HEK293 (cell line): ENCODE data around the gene ANAPC16.

Source experiments
- BCL11A ChIP-seq: fragments of 450-650 bp; formaldehyde crosslinking; IDR thresholded peaks from 2 replicates; pipeline ENCODE4 v1.5.1; 2016; ENCODE audit warnings: low read depth, missing biosample characterization, missing genetic modification characterization
- EGR2 ChIP-seq: fragments of 450-650 bp; formaldehyde crosslinking; IDR thresholded peaks from 2 replicates; pipeline ENCODE4 v1.5.1; 2016; ENCODE audit warnings: low read depth, missing biosample characterization, missing genetic modification characterization
- GFI1B ChIP-seq: fragments of 450-650 bp; formaldehyde crosslinking; IDR thresholded peaks from 2 replicates; pipeline ENCODE4 v1.5.1; 2016; ENCODE audit warnings: missing biosample characterization, missing genetic modification characterization
- GLI2 ChIP-seq: fragments of 450-650 bp; formaldehyde crosslinking; IDR thresholded peaks from 2 replicates; pipeline ENCODE4; 2017; ENCODE audit warnings: missing biosample characterization, missing genetic modification characterization, low read depth, borderline replicate concordance
- GLIS1 ChIP-seq: fragments of 450-650 bp; formaldehyde crosslinking; IDR thresholded peaks from 2 replicates; pipeline ENCODE4 v1.5.1; 2016; ENCODE audit warnings: missing biosample characterization, missing genetic modification characterization
- MEIS1 ChIP-seq: sonication (generic); formaldehyde crosslinking; IDR thresholded peaks from 2 replicates; pipeline ENCODE4 v1.8.1; 2022; ENCODE audit warnings: missing genetic modification reagents, mild to moderate bottlenecking, borderline replicate concordance
- OVOL3 ChIP-seq: fragments of 450-650 bp; formaldehyde crosslinking; IDR thresholded peaks from 2 replicates; pipeline ENCODE4 v1.5.1; 2016; ENCODE audit warnings: missing biosample characterization, missing genetic modification characterization
- PRDM10 ChIP-seq: fragments of 450-650 bp; formaldehyde crosslinking; IDR thresholded peaks from 2 replicates; pipeline ENCODE4 v1.5.1; 2016; ENCODE audit warnings: missing biosample characterization, missing genetic modification characterization
- YY1 ChIP-seq: fragments of 450-650 bp; formaldehyde crosslinking; IDR thresholded peaks from 2 replicates; pipeline ENCODE4 v1.5.1; 2018; ENCODE audit warnings: missing biosample characterization, missing genetic modification characterization
- ZBTB20 ChIP-seq: fragments of 450-650 bp; formaldehyde crosslinking; IDR thresholded peaks from 2 replicates; pipeline ENCODE4 v1.5.1; 2016; ENCODE audit warnings: missing biosample characterization, missing genetic modification characterization
- ZBTB7A ChIP-seq: fragments of 450-650 bp; formaldehyde crosslinking; IDR thresholded peaks from 2 replicates; pipeline ENCODE4 v1.5.1; 2016; ENCODE audit warnings: low read depth, missing biosample characterization, missing genetic modification characterization
- ZFP3 ChIP-seq: fragments of 450-650 bp; formaldehyde crosslinking; IDR thresholded peaks from 2 replicates; pipeline ENCODE4 v1.5.1; 2016; ENCODE audit warnings: low read depth, missing biosample characterization, missing genetic modification characterization
- ZFP69B ChIP-seq: fragments of 450-650 bp; formaldehyde crosslinking; IDR thresholded peaks from 2 replicates; pipeline ENCODE4 v1.5.1; 2016; ENCODE audit warnings: missing biosample characterization, missing genetic modification characterization
- ZNF112 ChIP-seq: fragments of 450-650 bp; formaldehyde crosslinking; IDR thresholded peaks from 2 replicates; pipeline ENCODE4 v1.5.0; 2017; ENCODE audit warnings: missing biosample characterization, missing genetic modification characterization
- ZNF266 ChIP-seq: fragments of 450-650 bp; formaldehyde crosslinking; IDR thresholded peaks from 2 replicates; pipeline ENCODE4 v1.5.1; 2016; ENCODE audit warnings: missing biosample characterization, missing genetic modification characterization, low read depth
- ZNF302 ChIP-seq: fragments of 450-650 bp; formaldehyde crosslinking; IDR thresholded peaks from 2 replicates; pipeline ENCODE4 v1.5.1; 2016; ENCODE audit warnings: missing biosample characterization, missing genetic modification characterization, low read depth
- ZNF391 ChIP-seq: fragments of 450-650 bp; formaldehyde crosslinking; IDR thresholded peaks from 2 replicates; pipeline ENCODE4 v1.5.1; 2016; ENCODE audit warnings: low read depth, missing biosample characterization, missing genetic modification characterization, borderline replicate concordance
- ZNF501 ChIP-seq: fragments of 450-650 bp; formaldehyde crosslinking; IDR thresholded peaks from 2 replicates; pipeline ENCODE4 v1.5.1; 2016; ENCODE audit warnings: missing biosample characterization, missing genetic modification characterization
- ZNF571 ChIP-seq: fragments of 450-650 bp; formaldehyde crosslinking; IDR thresholded peaks from 2 replicates; pipeline ENCODE4 v1.5.0; 2017; ENCODE audit warnings: missing biosample characterization, missing genetic modification characterization
- ZNF580 ChIP-seq: fragments of 450-650 bp; formaldehyde crosslinking; IDR thresholded peaks from 2 replicates; pipeline ENCODE4 v1.5.1; 2016; ENCODE audit warnings: missing biosample characterization, missing genetic modification characterization
- ZNF677 ChIP-seq: fragments of 450-650 bp; IDR thresholded peaks from 2 replicates; pipeline ENCODE4 v1.5.0; 2018; ENCODE audit warnings: missing biosample characterization, mild to moderate bottlenecking, missing genetic modification characterization, moderate library complexity
- ZNF777 ChIP-seq: fragments of 450-650 bp; formaldehyde crosslinking; IDR thresholded peaks from 2 replicates; pipeline ENCODE4 v1.5.1; 2017; ENCODE audit warnings: missing biosample characterization, missing genetic modification characterization, borderline replicate concordance
- ZSCAN30 ChIP-seq: fragments of 450-650 bp; IDR thresholded peaks from 2 replicates; pipeline ENCODE4 v1.5.1; 2018; ENCODE audit warnings: missing biosample characterization, mild to moderate bottlenecking, missing genetic modification characterization, moderate library complexity
- TF ChIP-seq, protein P1 (sequence below): fragments of 450-650 bp; formaldehyde crosslinking; IDR thresholded peaks from 2 replicates; pipeline ENCODE4 v1.5.1; 2016; ENCODE audit warnings: missing biosample characterization, missing genetic modification characterization
- TF ChIP-seq, protein P2 (sequence below): fragments of 450-650 bp; formaldehyde crosslinking; IDR thresholded peaks from 2 replicates; pipeline ENCODE4 v1.5.1; 2017; ENCODE audit warnings: missing biosample characterization, mild to moderate bottlenecking, missing genetic modification characterization, moderate library complexity
- TF ChIP-seq, protein P3 (sequence below): IDR thresholded peaks from 2 replicates; pipeline ENCODE4 v1.6.1; 2011; ENCODE audit warnings: mild to moderate bottlenecking, low read depth, low read length, borderline replicate concordance
- TF ChIP-seq, protein P4 (sequence below): fragments of 450-650 bp; formaldehyde crosslinking; IDR thresholded peaks from 2 replicates; pipeline ENCODE4 v1.5.1; 2016; ENCODE audit warnings: missing biosample characterization, missing genetic modification characterization
- TF ChIP-seq, protein P5 (sequence below): fragments of 450-650 bp; IDR thresholded peaks from 2 replicates; pipeline ENCODE4 v1.5.1; 2018; ENCODE audit warnings: missing biosample characterization, missing genetic modification characterization

The ANAPC16 gene

GRCh38 chr10:72276421-72277339 lies 60.9 kb downstream of the ANAPC16 start (continued):
- TF ChIP-seq ZNF677 (tag by site-specific recombination) (no peak), GFI1B (tag by site-specific recombination) (no peak), ZNF571 (tag by site-specific recombination) (no peak), OVOL3 (tag by site-specific recombination) (no peak), EGR2 (tag by site-specific recombination) (0 out of 2 replicates have a peak, but pooled peaks have one; percentile 21), GLI2 (tag by site-specific recombination) (no peak), ZNF391 (no peak), BCL11A (no peak), GLIS1 (peak; percentile 41; the same call in 1 of the 2 replicates), ZFP3 (tag by site-specific recombination) (no peak), ZNF266 (tag by site-specific recombination) (no peak), ZSCAN30 (tag by site-specific recombination) (no peak; the same call in none of the 2 replicates), ZNF501 (no peak), MEIS1 (CRISPR knock-in tag) (no peak), ZNF302 (no peak), YY1 (no peak), ZFP69B (tag by site-specific recombination) (peak; percentile 75), ZBTB20 (peak; percentile 100), ZBTB7A (tag by site-specific recombination) (no peak), ZNF112 (tag by site-specific recombination) (no peak), PRDM10 (tag by site-specific recombination) (peak; percentile 69), ZNF580 (tag by site-specific recombination) (peak; percentile 72), ZNF777 (tag by site-specific recombination) (no peak)
- TF ChIP-seq, protein P1, sequence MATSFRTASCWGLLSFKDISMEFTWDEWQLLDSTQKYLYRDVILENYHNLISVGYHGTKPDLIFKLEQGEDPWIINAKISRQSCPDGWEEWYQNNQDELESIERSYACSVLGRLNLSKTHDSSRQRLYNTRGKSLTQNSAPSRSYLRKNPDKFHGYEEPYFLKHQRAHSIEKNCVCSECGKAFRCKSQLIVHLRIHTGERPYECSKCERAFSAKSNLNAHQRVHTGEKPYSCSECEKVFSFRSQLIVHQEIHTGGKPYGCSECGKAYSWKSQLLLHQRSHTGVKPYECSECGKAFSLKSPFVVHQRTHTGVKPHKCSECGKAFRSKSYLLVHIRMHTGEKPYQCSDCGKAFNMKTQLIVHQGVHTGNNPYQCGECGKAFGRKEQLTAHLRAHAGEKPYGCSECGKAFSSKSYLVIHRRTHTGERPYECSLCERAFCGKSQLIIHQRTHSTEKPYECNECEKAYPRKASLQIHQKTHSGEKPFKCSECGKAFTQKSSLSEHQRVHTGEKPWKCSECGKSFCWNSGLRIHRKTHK (tag by site-specific recombination), result no peak
- TF ChIP-seq, protein P2, sequence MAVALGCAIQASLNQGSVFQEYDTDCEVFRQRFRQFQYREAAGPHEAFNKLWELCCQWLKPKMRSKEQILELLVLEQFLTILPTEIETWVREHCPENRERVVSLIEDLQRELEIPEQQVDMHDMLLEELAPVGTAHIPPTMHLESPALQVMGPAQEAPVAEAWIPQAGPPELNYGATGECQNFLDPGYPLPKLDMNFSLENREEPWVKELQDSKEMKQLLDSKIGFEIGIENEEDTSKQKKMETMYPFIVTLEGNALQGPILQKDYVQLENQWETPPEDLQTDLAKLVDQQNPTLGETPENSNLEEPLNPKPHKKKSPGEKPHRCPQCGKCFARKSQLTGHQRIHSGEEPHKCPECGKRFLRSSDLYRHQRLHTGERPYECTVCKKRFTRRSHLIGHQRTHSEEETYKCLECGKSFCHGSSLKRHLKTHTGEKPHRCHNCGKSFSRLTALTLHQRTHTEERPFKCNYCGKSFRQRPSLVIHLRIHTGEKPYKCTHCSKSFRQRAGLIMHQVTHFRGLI, result no peak
- TF ChIP-seq, protein P3, sequence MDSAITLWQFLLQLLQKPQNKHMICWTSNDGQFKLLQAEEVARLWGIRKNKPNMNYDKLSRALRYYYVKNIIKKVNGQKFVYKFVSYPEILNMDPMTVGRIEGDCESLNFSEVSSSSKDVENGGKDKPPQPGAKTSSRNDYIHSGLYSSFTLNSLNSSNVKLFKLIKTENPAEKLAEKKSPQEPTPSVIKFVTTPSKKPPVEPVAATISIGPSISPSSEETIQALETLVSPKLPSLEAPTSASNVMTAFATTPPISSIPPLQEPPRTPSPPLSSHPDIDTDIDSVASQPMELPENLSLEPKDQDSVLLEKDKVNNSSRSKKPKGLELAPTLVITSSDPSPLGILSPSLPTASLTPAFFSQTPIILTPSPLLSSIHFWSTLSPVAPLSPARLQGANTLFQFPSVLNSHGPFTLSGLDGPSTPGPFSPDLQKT, result no peak
- TF ChIP-seq, protein P4, sequence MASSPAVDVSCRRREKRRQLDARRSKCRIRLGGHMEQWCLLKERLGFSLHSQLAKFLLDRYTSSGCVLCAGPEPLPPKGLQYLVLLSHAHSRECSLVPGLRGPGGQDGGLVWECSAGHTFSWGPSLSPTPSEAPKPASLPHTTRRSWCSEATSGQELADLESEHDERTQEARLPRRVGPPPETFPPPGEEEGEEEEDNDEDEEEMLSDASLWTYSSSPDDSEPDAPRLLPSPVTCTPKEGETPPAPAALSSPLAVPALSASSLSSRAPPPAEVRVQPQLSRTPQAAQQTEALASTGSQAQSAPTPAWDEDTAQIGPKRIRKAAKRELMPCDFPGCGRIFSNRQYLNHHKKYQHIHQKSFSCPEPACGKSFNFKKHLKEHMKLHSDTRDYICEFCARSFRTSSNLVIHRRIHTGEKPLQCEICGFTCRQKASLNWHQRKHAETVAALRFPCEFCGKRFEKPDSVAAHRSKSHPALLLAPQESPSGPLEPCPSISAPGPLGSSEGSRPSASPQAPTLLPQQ (tag by site-specific recombination), result no peak
- TF ChIP-seq, protein P5, sequence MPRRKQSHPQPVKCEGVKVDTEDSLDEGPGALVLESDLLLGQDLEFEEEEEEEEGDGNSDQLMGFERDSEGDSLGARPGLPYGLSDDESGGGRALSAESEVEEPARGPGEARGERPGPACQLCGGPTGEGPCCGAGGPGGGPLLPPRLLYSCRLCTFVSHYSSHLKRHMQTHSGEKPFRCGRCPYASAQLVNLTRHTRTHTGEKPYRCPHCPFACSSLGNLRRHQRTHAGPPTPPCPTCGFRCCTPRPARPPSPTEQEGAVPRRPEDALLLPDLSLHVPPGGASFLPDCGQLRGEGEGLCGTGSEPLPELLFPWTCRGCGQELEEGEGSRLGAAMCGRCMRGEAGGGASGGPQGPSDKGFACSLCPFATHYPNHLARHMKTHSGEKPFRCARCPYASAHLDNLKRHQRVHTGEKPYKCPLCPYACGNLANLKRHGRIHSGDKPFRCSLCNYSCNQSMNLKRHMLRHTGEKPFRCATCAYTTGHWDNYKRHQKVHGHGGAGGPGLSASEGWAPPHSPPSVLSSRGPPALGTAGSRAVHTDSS (tag by site-specific recombination), result no peak
